HG02840 (cell line): Measurements from ENCODE around the gene NUP107.

Experiments used
- ATAC-seq: cut with Tn5 transposase; IDR thresholded peaks from one replicate; pipeline ENCODE4 v1.9.1; 2021; ENCODE audit warnings: mild to moderate bottlenecking, moderate library complexity, moderate number of reproducible peaks; ENCODE audit not compliant: unreplicated experiment, low FRiP score

Gene NUP107

DNA sequence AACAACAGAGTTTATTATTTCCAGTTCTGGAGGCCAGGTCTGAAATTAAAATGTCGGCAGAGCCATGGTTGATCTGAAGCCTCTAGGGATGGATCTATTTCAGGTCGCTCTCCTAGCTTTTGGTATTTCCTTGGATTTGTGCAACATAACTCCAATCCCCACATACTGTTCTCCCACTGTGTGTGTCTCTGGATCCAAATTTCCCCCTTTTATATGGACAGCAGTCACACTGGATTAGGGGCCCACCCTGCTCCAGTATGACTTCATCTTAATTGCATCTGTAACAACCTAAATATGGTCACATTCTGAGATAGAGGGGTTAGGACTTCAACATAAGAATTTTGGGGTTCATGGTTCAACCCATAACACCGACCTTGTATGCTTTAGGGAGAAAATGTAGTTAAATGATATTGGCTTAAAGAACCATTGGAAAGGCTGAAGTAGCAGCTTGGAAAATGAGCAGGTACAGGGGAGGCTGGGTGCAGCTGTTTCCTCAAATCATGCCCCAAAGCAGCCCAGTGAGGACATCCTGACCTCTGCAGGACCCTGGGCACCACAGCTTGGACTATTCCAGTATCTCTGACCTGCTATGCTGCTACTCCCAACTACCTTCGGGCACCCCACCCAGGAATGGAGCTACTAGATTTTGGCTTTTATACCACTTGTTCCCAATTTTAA is 107.3 kb downstream of the NUP107 start:
- no peak for ATAC-seq

DNA sequence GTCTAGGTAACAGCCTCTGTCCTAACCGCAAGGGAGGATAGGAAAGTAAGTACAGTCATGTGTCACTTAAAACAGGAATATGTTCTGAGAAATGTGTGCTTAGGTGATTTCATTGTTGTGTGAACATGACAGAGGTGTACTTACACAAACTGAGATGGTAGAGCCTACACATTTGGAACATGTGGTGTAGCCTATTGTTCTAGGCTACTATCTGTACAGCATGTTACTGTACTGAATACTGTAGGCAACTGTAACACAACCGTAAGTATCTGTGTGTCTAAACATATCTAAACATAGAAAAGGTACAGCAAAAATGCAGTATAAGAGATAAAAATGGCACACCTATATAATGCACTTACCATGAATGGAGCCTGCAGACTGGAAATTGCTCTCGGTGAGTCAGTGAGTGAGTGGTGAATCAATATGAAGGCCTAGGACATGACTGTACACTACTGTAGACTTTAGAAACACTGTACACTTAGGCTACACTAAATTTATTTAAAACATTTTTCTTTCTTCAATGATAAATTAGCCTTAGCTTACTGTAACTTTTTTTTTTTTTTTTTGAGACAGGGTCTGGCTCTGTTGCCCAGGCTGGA is 108.0 kb downstream of the NUP107 start:
- ATAC-seq, result no peak
